ENCODE results near the gene KLHL18.

DNA sequence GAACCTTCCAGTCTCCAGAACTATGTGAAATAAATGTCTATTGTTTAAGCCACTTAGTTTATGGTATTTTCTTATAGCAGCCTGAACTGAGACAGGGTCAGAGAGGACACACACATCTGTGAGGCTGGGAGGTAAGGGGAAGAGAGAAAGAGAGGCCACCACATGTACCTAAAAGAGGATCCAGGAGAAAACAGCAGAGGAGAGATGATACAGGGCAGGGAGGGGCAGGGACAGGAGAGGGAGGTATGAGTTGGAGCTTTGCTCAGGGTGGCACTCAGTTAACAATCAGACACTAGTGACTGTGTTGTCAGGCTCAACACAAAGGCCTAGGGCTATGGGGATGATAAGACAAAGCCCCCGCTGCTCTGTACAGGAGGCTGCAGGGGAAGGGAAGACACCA is 17.7 kb upstream of the KLHL18 start:
- TF ChIP-seq, protein P1, sequence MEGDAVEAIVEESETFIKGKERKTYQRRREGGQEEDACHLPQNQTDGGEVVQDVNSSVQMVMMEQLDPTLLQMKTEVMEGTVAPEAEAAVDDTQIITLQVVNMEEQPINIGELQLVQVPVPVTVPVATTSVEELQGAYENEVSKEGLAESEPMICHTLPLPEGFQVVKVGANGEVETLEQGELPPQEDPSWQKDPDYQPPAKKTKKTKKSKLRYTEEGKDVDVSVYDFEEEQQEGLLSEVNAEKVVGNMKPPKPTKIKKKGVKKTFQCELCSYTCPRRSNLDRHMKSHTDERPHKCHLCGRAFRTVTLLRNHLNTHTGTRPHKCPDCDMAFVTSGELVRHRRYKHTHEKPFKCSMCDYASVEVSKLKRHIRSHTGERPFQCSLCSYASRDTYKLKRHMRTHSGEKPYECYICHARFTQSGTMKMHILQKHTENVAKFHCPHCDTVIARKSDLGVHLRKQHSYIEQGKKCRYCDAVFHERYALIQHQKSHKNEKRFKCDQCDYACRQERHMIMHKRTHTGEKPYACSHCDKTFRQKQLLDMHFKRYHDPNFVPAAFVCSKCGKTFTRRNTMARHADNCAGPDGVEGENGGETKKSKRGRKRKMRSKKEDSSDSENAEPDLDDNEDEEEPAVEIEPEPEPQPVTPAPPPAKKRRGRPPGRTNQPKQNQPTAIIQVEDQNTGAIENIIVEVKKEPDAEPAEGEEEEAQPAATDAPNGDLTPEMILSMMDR (IDR thresholded peaks at IDR 0.05), result no peak
- TF ChIP-seq POLR2A (IDR thresholded peaks at IDR 0.05) (no peak), POLR2AphosphoS5 (IDR thresholded peaks at IDR 0.05) (no peak), EP300 (IDR thresholded peaks at IDR 0.05) (no peak)

Data from sigmoid colon (tissue), 4 donors.